Medulla oblongata (tissue), 1 donor: ENCODE results near the gene BMPER.

ENCODE experiments used
- DNase-seq: peaks from one replicate; pipeline ENCODE4 v3.0.0-alpha.2; 2015; ENCODE audit errors: extremely low spot score

The BMPER gene

GRCh38 chr7:34026481-34027190 lies 121.3 kb downstream of the BMPER start:
- DNase-seq = no peak

- DNase-seq = no peak
These were observed 125.8 kb downstream of the BMPER start for GRCh38 chr7:34031156-34031555.

GRCh38 chr7:34034728-34035127 lies 129.4 kb downstream of the BMPER start:
- DNase-seq = no peak

- no peak for DNase-seq
These were observed 130.9 kb downstream of the BMPER start for GRCh38 chr7:34036051-34036920.

GRCh38 chr7:34036972-34037792 lies 131.8 kb downstream of the BMPER start:
- no peak for DNase-seq

GRCh38 chr7:34038816-34039470 lies 133.6 kb downstream of the BMPER start:
- DNase-seq = no peak

- no peak for DNase-seq
These were observed 136.4 kb downstream of the BMPER start for GRCh38 chr7:34041707-34042106.

- no peak for DNase-seq
These were observed 137.1 kb downstream of the BMPER start for GRCh38 chr7:34042406-34042805.

GRCh38 chr7:34043461-34044305 lies 138.3 kb downstream of the BMPER start:
- DNase-seq = no peak

GRCh38 chr7:34044306-34044643 lies 138.9 kb downstream of the BMPER start:
- no peak for DNase-seq

- no peak for DNase-seq
These were observed 139.5 kb downstream of the BMPER start for GRCh38 chr7:34044734-34045353.

- DNase-seq = no peak
These were observed 143.1 kb downstream of the BMPER start for GRCh38 chr7:34048445-34048844.

GRCh38 chr7:34054075-34054474 lies 148.7 kb downstream of the BMPER start:
- no peak for DNase-seq

GRCh38 chr7:34057136-34057535 lies 151.8 kb downstream of the BMPER start:
- no peak for DNase-seq

- no peak for DNase-seq
These were observed 152.6 kb downstream of the BMPER start for GRCh38 chr7:34057956-34058355.

GRCh38 chr7:34058801-34059135 lies 153.4 kb downstream of the BMPER start:
- no peak for DNase-seq

GRCh38 chr7:34059136-34059828 lies 153.9 kb downstream of the BMPER start:
- DNase-seq = peak; percentile 69

- no peak for DNase-seq
These were observed 155.0 kb downstream of the BMPER start for GRCh38 chr7:34060196-34060947.

- DNase-seq = no peak
These were observed 155.8 kb downstream of the BMPER start for GRCh38 chr7:34061149-34061548.
